Measurements from ENCODE around the gene SLC66A3. TPM values are rescaled to one million over a fixed set of nuclear protein-coding genes. Genes with fewer than 3 reads are reported as not detected.
"Not testable (repeated sequence)": the region's sequence is repeated elsewhere in the genome, so short reads cannot be mapped to it uniquely, and the experiment has no call there.

The SLC66A3 gene
- total RNA-seq, 1 donor from 2014 or later: 23.3 TPM

GRCh38 chr2:11160731-11161455 is 5.6 kb downstream of the SLC66A3 start:
- Mint-ChIP-seq H3K27ac (ENCODE audit: unreplicated experiment) (no peak overlapping the region), H3K27me3 (ENCODE audit: unreplicated experiment) (no peaks in the 10 kb centered on the region), H3K9me3 (ENCODE audit: unreplicated experiment) (no peaks in the 10 kb centered on the region), H3K4me1 (ENCODE audit: unreplicated experiment) (peaks cover 9% of the 10 kb centered on the region), H3K4me3 (ENCODE audit: unreplicated experiment) (no peak overlapping the region), H3K36me3 (ENCODE audit: unreplicated experiment) (peaks cover 4% of the 10 kb centered on the region)
- no peak for TF ChIP-seq CTCF (IDR thresholded peaks at IDR 0.05)
- DNase-seq (ENCODE audit: extremely low spot score, unreplicated experiment): peak; percentile 77

GRCh38 chr2:11161747-11162146 is 6.5 kb downstream of the SLC66A3 start:
- H3K4me1 Mint-ChIP-seq (ENCODE audit: unreplicated experiment): peaks cover 7% of the 10 kb centered on the region
- H3K27me3 Mint-ChIP-seq (ENCODE audit: unreplicated experiment): no peaks in the 10 kb centered on the region
- H3K9me3 Mint-ChIP-seq (ENCODE audit: unreplicated experiment): no peaks in the 10 kb centered on the region
- DNase-seq (ENCODE audit: extremely low spot score, unreplicated experiment): peak; percentile 69
- H3K36me3 Mint-ChIP-seq (ENCODE audit: unreplicated experiment): peaks cover 4% of the 10 kb centered on the region
- no peak overlapping the region for H3K27ac Mint-ChIP-seq (ENCODE audit: unreplicated experiment)
- no peak overlapping the region for H3K4me3 Mint-ChIP-seq (ENCODE audit: unreplicated experiment)
- no peak for TF ChIP-seq CTCF (IDR thresholded peaks at IDR 0.05)

GRCh38 chr2:11163439-11164317 is 8.4 kb downstream of the SLC66A3 start:
- no peak for TF ChIP-seq CTCF (IDR thresholded peaks at IDR 0.05)
- Mint-ChIP-seq H3K9me3 (ENCODE audit: unreplicated experiment) (no peaks in the 10 kb centered on the region), H3K27ac (ENCODE audit: unreplicated experiment) (no peak overlapping the region), H3K36me3 (ENCODE audit: unreplicated experiment) (peaks cover 6% of the 10 kb centered on the region), H3K27me3 (ENCODE audit: unreplicated experiment) (no peaks in the 10 kb centered on the region), H3K4me1 (ENCODE audit: unreplicated experiment) (peaks cover 2% of the 10 kb centered on the region), H3K4me3 (ENCODE audit: unreplicated experiment) (no peak overlapping the region)
- peak; percentile 67 for DNase-seq (ENCODE audit: extremely low spot score, unreplicated experiment)

GRCh38 chr2:11165046-11165445 is 9.8 kb downstream of the SLC66A3 start:
- not testable (repeated sequence) for H3K4me3 Mint-ChIP-seq (ENCODE audit: unreplicated experiment); H3K36me3 Mint-ChIP-seq (ENCODE audit: unreplicated experiment); H3K27me3 Mint-ChIP-seq (ENCODE audit: unreplicated experiment); H3K4me1 Mint-ChIP-seq (ENCODE audit: unreplicated experiment); H3K9me3 Mint-ChIP-seq (ENCODE audit: unreplicated experiment); H3K27ac Mint-ChIP-seq (ENCODE audit: unreplicated experiment)
- peak; percentile 64 for DNase-seq (ENCODE audit: extremely low spot score, unreplicated experiment)

- Mint-ChIP-seq H3K36me3 (ENCODE audit: unreplicated experiment) (peaks cover 6% of the 10 kb centered on the region), H3K9me3 (ENCODE audit: unreplicated experiment) (no peaks in the 10 kb centered on the region), H3K27ac (ENCODE audit: unreplicated experiment) (no peak overlapping the region), H3K4me1 (ENCODE audit: unreplicated experiment) (peaks cover 3% of the 10 kb centered on the region), H3K27me3 (ENCODE audit: unreplicated experiment) (no peaks in the 10 kb centered on the region), H3K4me3 (ENCODE audit: unreplicated experiment) (no peak overlapping the region)
- no peak for TF ChIP-seq CTCF (IDR thresholded peaks at IDR 0.05)
- peak; percentile 60 for DNase-seq (ENCODE audit: extremely low spot score, unreplicated experiment)
Observed at GRCh38 chr2:11166476-11166875, 11.2 kb downstream of the SLC66A3 start.

Measured in osteocyte (in vitro differentiated cells).